CD4-positive, alpha-beta T cell treated with Interleukin-15 for 1 hour (primary cell): Measurements from ENCODE around the gene KIAA1217.
"Not testable (repeated sequence)": the region's sequence is repeated elsewhere in the genome, so short reads cannot be mapped to it uniquely, and the experiment has no call there.

Experiments used
- DNase-seq: peaks from one replicate; pipeline ENCODE4 v3.0.0-alpha.2; 2020

KIAA1217 gene

GRCh38 chr10:24415455-24416125 is 206.7 kb downstream of the KIAA1217 start:
- DNase-seq: no peak

DNA sequence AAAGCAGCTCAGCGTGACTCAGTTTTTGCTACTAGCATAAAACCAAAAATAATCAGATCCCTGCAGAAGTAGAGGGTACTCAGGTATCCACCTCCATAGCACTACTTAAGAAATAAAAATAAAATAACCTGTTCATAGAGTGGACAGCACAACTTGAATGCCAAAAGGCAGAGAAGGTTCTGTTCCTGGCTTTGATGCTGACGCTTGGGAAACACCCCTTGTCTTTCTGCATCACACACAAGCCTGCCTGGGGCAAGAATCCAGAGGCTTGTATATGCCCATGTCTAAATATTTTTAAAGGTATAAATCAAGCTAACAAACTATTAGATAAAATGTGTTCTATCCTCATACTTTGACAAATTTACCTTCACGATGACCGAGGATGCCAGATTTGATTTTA is 207.3 kb downstream of the KIAA1217 start:
- no peak for DNase-seq

DNA sequence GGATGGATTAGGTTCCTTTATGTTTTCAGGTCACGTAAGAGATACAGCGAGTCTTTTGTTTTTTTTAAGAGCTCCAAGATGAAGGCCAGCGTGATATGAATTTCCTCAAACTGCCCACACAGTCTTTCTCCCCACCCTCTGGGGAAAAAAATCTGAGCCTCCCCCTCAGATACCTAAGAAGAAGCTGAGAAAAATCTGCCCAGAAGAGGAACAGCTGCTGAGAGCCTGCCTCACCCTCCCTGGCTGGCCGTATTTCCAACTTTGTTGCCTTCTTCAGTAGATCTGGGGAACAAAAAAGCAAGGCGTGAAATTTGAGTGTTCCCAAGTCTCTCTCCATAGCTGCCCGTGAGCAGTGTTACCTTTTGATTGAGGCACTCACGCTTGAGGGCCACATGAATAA is 208.1 kb downstream of the KIAA1217 start:
- no peak for DNase-seq

DNA sequence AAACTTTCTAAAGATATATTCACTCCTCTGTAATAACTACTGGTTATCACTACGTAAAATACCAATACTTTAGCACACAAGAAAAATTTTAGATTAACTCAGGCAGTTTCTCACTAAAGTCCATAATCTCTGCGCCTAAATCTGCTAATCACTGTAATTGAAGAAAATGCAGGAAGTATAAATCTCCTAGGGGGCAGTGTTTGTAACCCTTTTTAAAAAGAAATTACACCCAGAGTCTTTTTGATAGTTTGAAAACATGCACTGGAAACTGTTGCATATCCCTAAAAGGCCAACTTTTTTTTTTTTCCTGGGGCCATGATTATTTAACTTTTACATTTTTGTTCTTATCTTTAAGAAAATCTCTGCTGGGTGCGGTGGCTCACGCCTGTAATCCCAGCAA is 209.6 kb downstream of the KIAA1217 start:
- DNase-seq: no peak

GRCh38 chr10:24419066-24419465 is 210.1 kb downstream of the KIAA1217 start:
- no peak for DNase-seq

- no peak for DNase-seq
These were observed 216.2 kb downstream of the KIAA1217 start for GRCh38 chr10:24425151-24425550.

GRCh38 chr10:24427678-24428409 is 218.9 kb downstream of the KIAA1217 start:
- no peak for DNase-seq

GRCh38 chr10:24428410-24428782 is 219.5 kb downstream of the KIAA1217 start:
- no peak for DNase-seq

DNA sequence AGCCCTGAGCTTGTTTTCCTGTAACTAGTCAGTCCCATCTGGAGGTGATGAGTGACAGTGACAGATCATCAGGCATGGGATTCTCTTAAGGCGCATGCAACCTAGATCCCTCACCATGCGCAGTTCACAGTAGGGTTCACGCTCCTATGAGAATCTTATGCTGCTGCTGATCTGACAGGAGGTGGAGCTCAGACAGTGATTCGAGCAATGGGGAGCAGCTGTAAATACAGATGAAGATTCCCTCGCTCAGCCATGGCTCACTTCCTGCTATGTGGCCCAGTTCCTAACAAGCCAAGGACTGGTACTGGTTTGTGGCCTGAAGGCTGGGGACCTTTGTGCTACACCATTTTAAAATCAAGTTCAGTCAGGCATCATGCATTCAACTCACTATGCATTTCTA is 221.7 kb downstream of the KIAA1217 start:
- no peak for DNase-seq

GRCh38 chr10:24432478-24433416 is 223.8 kb downstream of the KIAA1217 start:
- no peak for DNase-seq

GRCh38 chr10:24433705-24434104 is 224.8 kb downstream of the KIAA1217 start:
- no peak for DNase-seq

GRCh38 chr10:24434961-24435360 is 226.0 kb downstream of the KIAA1217 start:
- no peak for DNase-seq

DNA sequence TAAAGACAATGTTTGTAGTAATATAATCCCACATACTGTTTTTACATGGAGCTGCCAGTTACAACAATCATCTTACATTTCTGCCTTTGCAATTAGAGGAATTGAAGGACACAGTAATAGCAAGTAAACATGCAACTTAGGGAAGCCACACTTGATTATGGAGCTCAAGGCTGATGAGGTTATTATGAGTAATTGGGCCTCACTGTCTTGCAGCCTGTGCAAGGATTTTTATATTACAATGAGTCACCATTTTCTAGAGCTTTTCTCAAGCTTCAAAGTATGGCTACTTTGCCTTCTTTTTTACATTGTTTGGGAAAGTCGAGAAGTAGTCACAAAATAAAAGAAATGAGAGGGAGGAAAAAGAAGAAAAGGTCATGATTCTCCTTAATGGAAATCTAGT is 226.4 kb downstream of the KIAA1217 start:
- DNase-seq: no peak

DNA sequence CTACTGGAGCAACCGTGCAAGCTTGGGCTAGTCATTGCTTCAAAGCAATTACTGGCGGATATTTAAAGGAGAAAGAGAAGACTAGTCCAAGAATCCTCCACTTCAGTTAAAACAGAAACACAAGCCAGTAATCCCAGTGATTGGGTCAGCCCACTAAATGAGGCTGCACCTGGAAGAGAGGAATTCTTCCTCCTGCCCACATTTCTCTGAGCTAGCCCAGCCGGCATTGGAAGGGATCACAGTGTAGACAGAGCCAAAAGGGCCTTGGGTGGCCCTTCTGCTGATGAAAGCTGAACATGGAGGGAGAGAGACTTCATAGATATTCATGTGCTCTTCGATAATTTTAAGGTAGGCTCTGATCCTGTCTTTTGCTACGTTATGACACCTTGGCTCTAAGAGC is 228.4 kb downstream of the KIAA1217 start:
- no peak for DNase-seq

DNA sequence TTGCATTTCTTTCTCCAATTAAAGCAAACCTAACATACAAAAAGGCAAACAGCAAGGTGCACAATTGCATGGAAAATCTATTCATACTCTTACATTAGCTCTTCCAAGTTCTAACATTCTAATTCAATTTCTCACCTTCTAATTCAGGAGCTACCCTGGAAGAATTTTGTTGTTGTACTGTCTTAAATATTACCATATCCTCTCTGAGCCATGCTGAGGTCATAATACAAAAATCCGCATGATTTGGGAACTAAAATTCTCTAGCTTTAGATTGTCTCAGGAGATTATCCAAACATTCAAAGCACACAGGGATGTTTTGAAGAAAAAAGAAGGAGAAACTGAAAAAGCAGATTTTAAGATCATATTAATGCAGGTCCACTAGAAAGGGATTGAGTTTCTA is 229.9 kb downstream of the KIAA1217 start:
- DNase-seq: no peak

DNA sequence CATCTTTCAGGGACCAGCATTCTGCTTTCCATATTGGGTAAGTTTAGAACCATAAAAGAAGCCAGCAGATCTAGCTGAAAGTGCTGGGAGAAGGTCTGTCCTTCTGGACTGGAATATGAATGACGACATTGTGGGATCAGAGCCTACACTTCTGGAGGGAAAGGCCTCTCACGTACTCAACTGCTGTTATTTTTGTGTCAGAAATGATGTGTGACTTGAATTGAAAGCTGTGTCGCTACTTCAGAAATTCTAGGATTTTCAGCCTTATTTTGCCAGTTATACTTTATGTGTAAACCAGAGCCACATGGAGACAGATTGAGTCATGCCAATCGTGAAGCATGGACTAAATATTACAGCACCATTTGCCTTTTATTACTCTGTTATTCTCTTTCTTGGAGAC is 231.0 kb downstream of the KIAA1217 start:
- no peak for DNase-seq

- no peak for DNase-seq
These were observed 232.2 kb downstream of the KIAA1217 start for GRCh38 chr10:24440817-24441797.

DNA sequence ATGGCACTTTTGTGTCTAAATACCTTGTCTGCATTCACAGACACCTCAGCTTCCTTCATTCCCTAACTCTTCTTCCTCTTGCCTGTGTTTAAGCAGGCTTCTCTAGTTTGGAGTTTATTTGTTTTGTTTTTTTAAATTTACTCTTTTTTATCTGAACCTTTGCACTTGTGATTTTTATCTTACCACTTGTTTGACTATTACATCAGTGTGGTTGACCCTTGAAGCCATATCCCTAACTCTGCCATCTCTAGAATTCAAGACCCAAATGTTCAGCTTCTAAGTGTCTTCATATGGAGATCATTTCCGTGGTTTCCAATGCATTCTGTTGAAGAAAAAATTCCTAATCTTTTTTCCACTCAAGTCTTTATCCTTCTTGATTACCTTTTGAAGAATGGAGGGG is 233.3 kb downstream of the KIAA1217 start:
- DNase-seq: no peak

GRCh38 chr10:24442641-24443174 is 233.8 kb downstream of the KIAA1217 start:
- DNase-seq: not testable (repeated sequence)

DNA sequence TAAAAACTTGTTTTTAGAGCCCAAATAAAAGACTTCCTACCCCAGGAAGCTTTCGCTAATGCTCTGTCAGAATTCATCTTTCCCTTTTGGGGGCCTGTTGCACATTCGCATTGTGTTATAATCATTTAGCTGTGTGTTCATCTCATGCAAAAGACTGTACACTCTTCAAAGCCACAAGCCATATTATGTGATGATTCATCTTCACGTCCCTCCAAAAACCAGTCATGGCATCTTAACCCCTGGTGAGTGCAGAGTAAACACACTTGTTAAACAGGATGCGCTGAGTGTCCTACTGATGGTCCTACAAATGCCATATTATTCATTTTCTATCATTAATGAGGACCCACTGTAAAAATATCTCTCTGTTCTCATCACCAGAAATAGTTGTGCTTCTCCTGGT is 235.4 kb downstream of the KIAA1217 start:
- DNase-seq: no peak

DNA sequence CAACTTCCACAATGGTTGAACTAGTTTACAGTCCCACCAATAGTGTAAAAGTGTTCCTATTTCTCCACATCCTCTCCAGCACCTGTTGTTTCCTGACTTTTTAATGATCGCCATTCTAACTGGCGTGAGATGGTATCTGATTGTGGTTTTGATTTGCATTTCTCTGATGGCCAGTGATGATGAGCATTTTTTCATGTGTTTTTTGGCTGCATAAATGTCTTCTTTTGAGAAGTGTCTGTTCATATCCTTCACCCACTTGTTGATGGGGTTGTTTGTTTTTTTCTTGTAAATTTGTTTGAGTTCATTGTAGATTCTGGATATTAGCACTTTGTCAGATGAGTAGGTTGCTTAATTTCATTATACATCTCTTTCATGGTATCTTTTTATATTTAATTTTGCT is 237.0 kb downstream of the KIAA1217 start:
- not testable (repeated sequence) for DNase-seq

DNA sequence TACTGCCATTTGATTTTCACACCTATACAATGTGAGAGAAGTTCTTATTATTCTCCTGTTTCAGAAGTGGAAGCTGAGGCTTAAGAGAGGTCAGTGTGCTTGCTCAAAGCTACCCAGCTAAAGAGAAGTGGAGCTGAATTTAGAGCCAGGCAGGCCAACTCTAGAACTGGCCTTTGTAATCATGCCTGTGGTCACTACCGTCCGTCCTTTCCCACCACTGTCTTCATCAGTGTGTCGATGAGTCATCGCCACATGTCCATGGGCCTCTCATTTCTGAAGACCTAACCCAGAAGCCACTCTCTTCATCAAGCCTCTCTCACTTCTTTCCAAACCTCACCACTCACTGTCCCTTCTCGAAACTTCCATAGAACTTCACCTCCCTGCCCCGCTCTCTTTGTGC is 237.8 kb downstream of the KIAA1217 start:
- DNase-seq: no peak
